Measurements from ENCODE around the gene KIAA0513.

DNA sequence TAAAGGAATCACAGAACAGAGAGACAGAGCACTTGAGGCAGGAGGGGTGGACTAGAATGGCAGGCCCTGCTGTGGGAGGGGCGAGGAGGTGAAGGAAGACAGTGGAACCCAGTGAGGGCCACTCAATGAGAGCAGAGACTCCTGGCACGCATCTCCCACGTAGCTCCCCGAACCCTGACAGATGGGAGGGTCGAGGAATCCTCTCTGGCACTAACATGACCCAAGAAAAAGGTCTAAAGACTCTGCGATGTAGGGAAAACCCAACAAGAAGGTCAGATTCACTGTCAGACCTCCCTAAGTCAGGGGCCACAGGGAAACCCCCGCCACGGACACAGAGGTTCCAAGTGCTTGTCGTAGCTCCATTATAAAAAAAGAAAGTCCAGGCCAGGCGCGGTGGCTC is 31.2 kb upstream of the KIAA0513 start:
- TF ChIP-seq, protein P1, sequence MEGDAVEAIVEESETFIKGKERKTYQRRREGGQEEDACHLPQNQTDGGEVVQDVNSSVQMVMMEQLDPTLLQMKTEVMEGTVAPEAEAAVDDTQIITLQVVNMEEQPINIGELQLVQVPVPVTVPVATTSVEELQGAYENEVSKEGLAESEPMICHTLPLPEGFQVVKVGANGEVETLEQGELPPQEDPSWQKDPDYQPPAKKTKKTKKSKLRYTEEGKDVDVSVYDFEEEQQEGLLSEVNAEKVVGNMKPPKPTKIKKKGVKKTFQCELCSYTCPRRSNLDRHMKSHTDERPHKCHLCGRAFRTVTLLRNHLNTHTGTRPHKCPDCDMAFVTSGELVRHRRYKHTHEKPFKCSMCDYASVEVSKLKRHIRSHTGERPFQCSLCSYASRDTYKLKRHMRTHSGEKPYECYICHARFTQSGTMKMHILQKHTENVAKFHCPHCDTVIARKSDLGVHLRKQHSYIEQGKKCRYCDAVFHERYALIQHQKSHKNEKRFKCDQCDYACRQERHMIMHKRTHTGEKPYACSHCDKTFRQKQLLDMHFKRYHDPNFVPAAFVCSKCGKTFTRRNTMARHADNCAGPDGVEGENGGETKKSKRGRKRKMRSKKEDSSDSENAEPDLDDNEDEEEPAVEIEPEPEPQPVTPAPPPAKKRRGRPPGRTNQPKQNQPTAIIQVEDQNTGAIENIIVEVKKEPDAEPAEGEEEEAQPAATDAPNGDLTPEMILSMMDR (conservative IDR thresholded peaks at IDR 0.05 in 1 of 2, IDR thresholded peaks at IDR 0.05 in 1 of 2; ENCODE audit: extremely low read depth in 1 of 2, insufficient read depth in 1 of 2, low read depth in 1 of 2, low read length in 2 of 2): no peak
- TF ChIP-seq EZH2 (IDR thresholded peaks at IDR 0.05; ENCODE audit: borderline replicate concordance, low read length): no peak

Measured in mammary epithelial cell (primary cell).